ENCODE data around the gene DUSP18. TPM values are rescaled to one million over a fixed set of nuclear protein-coding genes. Genes with fewer than 3 reads are reported as not detected.
"Not testable (repeated sequence)": the region's sequence is repeated elsewhere in the genome, so short reads cannot be mapped to it uniquely, and the experiment has no call there.

The DUSP18 gene
- polyA plus RNA-seq: 1 to 10 TPM; 4.3 to 9.4 (median 7.7) TPM
- long read RNA-seq, donor 1, partial matches to known transcripts: 0 of 6 reads
- long read RNA-seq, donor 1, other reads (novel, unspliced or antisense): 0 of 6 reads
- long read RNA-seq, donor 2, partial matches to known transcripts: 0 of 1 reads
- long read RNA-seq, donor 2, other reads (novel, unspliced or antisense): 0 of 1 reads
- long read RNA-seq, donor 3, partial matches to known transcripts: 0 of 1 reads
- long read RNA-seq, donor 3, other reads (novel, unspliced or antisense): 0 of 1 reads
- long read RNA-seq, donor 4: 0 reads
- long read RNA-seq, donor 5: 0 reads
- long read RNA-seq, donor 6, partial matches to known transcripts: 0 of 2 reads
- long read RNA-seq, donor 6, other reads (novel, unspliced or antisense): 0 of 2 reads
- long read RNA-seq, donor 7, partial matches to known transcripts: 0 of 1 reads
- long read RNA-seq, donor 7, other reads (novel, unspliced or antisense): 0 of 1 reads
- long read RNA-seq, donor 8: 0 reads
- long read RNA-seq, donor 9, partial matches to known transcripts: 0 of 3 reads
- long read RNA-seq, donor 9, other reads (novel, unspliced or antisense): 0 of 3 reads
- long read RNA-seq, donor 10, partial matches to known transcripts: 0 of 4 reads
- long read RNA-seq, donor 10, other reads (novel, unspliced or antisense): 0 of 4 reads

DNA sequence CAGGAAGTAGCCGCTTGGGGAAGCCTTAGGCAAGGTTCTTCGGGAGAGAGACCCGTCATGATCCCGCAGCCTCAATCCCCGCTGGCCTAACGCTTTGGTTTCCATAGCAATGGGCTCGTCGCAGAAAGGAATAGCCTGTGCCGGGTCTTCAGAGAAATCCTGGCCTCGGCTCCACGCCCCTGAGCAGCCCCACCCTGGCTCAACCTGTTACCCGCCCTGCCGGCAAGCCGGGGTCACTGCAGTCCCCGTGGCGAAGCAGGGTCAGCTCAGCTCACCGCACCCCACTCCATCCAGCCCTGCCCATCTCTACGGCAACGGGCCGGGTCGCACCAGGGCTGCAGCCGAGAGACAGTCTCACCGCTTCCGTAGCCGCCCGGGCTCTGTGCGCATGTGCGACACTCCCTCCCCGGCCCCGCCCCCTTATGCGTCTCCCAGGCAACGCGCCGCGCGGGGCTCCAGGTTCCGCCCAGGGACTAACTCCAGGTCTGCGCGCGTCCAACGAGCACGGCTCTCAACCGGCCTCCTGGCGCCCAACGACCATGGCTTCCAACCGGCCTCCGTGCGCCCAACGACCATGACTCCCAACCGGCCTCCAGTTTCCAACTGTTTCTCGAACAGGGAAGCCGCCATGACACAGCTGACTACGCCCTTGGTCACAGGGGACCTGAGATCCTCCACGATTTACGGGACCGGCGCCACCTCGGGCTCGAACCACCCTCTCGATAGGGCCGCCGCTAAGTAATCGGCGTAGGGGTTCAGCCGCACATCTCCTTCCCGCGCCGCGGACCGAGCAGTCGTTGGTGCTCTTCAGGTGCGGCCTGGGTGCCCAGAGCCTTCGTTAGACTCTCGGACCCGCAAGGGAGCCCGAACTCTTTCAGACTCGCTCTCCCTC is at the start of gene DUSP18:
Gene DUSP18 (minus strand): TSS at position 382 of the 892 bp plus-strand sequence. CDS start 3,872 bp downstream, outside the sequence.
- FAIRE-seq: no peak
- peak within 1 kb of the TSS; percentile 85 to 94 (median 92) for H3K27ac ChIP-seq (ENCODE audit: low read depth in 1 of 3, low read length in 2 of 3)
- 0 to 1% (median 1%) methylated on average over 65 to 77 of the region's 77 CpGs for WGBS, 3 donors

GRCh38 chr22:30714062-30714461 is 46.4 kb upstream of the DUSP18 start:
- H3K36me3 ChIP-seq (ENCODE audit: control insufficient read depth in 3 of 3, insufficient read depth in 2 of 3, low read depth in 1 of 3, low read length in 3 of 3): no peaks in the 10 kb centered on the region
- H3K4me3 ChIP-seq (ENCODE audit: low read depth in 1 of 3, low read length in 3 of 3): no peak overlapping the region
- H3K27me3 ChIP-seq (ENCODE audit: control insufficient read depth in 3 of 3, insufficient read depth in 3 of 3, low read length in 3 of 3): no peaks in the 10 kb centered on the region
- 94 to 97% (median 96%) methylated on average over 2 of the region's 2 CpGs for WGBS, 3 donors
- DNase-seq (no peak), FAIRE-seq (no peak)
- H3K9me3 ChIP-seq (ENCODE audit: control insufficient read depth in 2 of 2, insufficient read depth in 1 of 2, low read depth in 1 of 2, low read length in 1 of 2): no peaks in the 10 kb centered on the region
- no peak overlapping the region for H3K27ac ChIP-seq (ENCODE audit: low read depth in 1 of 3, low read length in 2 of 3)
- no peaks in the 10 kb centered on the region for H3K4me1 ChIP-seq (ENCODE audit: control insufficient read depth in 3 of 3, insufficient read depth in 2 of 3, low read depth in 1 of 3, low read length in 2 of 3)

More for the DNA sequence above, at the start of gene DUSP18:
- peak within 1 kb of the TSS; percentile 61 to 73 (median 63) for H3K4me3 ChIP-seq (ENCODE audit: low read depth in 1 of 3, low read length in 3 of 3)
- no peaks in the 10 kb centered on the region for H3K27me3 ChIP-seq (ENCODE audit: control insufficient read depth in 3 of 3, insufficient read depth in 3 of 3, low read length in 3 of 3)
- peaks cover 4 to 20% (median 5%) of the 10 kb centered on the region in 3 donors for H3K36me3 ChIP-seq (ENCODE audit: control insufficient read depth in 3 of 3, insufficient read depth in 2 of 3, low read depth in 1 of 3, low read length in 3 of 3)
- H3K9me3 ChIP-seq (ENCODE audit: control insufficient read depth in 2 of 2, insufficient read depth in 1 of 2, low read depth in 1 of 2, low read length in 1 of 2): no peaks in the 10 kb centered on the region
- DNase-seq: peak; percentile 95 to 98
- H3K4me1 ChIP-seq (ENCODE audit: control insufficient read depth in 3 of 3, insufficient read depth in 2 of 3, low read depth in 1 of 3, low read length in 2 of 3): peaks cover 0 to 22% (median 8%) of the 10 kb centered on the region in 3 donors

DNA sequence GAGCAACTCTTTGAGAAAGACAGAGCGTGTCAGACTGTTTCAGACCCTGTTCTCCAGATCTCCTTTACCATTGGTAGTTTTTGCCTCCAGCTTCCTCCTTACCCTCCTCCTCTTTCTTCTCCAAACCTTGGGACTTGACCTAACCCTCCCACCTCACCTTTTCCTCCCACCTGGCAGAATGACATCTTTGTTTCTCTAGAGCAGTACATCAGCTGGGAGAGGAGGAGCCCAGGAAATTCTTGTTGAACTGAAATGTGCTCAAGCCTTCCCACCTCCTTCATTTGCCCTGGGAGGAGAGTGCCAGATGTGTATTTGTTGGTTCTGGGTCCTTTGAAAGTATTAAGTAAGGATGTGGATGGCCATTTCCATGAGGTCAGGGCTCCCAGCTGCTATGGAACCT is 44.4 kb upstream of the DUSP18 start:
- DNase-seq: no peak
- H3K27me3 ChIP-seq (ENCODE audit: control insufficient read depth in 3 of 3, insufficient read depth in 3 of 3, low read length in 3 of 3): no peaks in the 10 kb centered on the region
- FAIRE-seq: no peak
- H3K27ac ChIP-seq (ENCODE audit: low read depth in 1 of 3, low read length in 2 of 3): no peak overlapping the region
- WGBS, 3 donors: 91 to 100% (median 94%) methylated on average over 1 of the region's 1 CpG
- no peaks in the 10 kb centered on the region for H3K9me3 ChIP-seq (ENCODE audit: control insufficient read depth in 2 of 2, insufficient read depth in 1 of 2, low read depth in 1 of 2, low read length in 1 of 2)
- H3K4me3 ChIP-seq (ENCODE audit: low read depth in 1 of 3, low read length in 3 of 3): no peak overlapping the region
- no peaks in the 10 kb centered on the region for H3K4me1 ChIP-seq (ENCODE audit: control insufficient read depth in 3 of 3, insufficient read depth in 2 of 3, low read depth in 1 of 3, low read length in 2 of 3)
- H3K36me3 ChIP-seq (ENCODE audit: control insufficient read depth in 3 of 3, insufficient read depth in 2 of 3, low read depth in 1 of 3, low read length in 3 of 3): no peaks in the 10 kb centered on the region

GRCh38 chr22:30709980-30710379 is 42.3 kb upstream of the DUSP18 start:
- H3K4me1 ChIP-seq (ENCODE audit: control insufficient read depth in 3 of 3, insufficient read depth in 2 of 3, low read depth in 1 of 3, low read length in 2 of 3); FAIRE-seq; H3K9me3 ChIP-seq (ENCODE audit: control insufficient read depth in 2 of 2, insufficient read depth in 1 of 2, low read depth in 1 of 2, low read length in 1 of 2); H3K27me3 ChIP-seq (ENCODE audit: control insufficient read depth in 3 of 3, insufficient read depth in 3 of 3, low read length in 3 of 3); H3K4me3 ChIP-seq (ENCODE audit: low read depth in 1 of 3, low read length in 3 of 3); H3K36me3 ChIP-seq (ENCODE audit: control insufficient read depth in 3 of 3, insufficient read depth in 2 of 3, low read depth in 1 of 3, low read length in 3 of 3); H3K27ac ChIP-seq (ENCODE audit: low read depth in 1 of 3, low read length in 2 of 3); DNase-seq: not testable (repeated sequence)
- 58 to 91% (median 77%) methylated on average over 6 of the region's 6 CpGs for WGBS, 3 donors

GRCh38 chr22:30705710-30706651 is 38.3 kb upstream of the DUSP18 start:
- no peaks in the 10 kb centered on the region for H3K27me3 ChIP-seq (ENCODE audit: control insufficient read depth in 3 of 3, insufficient read depth in 3 of 3, low read length in 3 of 3)
- no peaks in the 10 kb centered on the region for H3K36me3 ChIP-seq (ENCODE audit: control insufficient read depth in 3 of 3, insufficient read depth in 2 of 3, low read depth in 1 of 3, low read length in 3 of 3)
- no peak overlapping the region for H3K4me3 ChIP-seq (ENCODE audit: low read depth in 1 of 3, low read length in 3 of 3)
- DNase-seq (no peak), FAIRE-seq (no peak)
- 49 to 58% (median 53%) methylated on average over 11 of the region's 11 CpGs for WGBS, 3 donors
- no peaks in the 10 kb centered on the region for H3K4me1 ChIP-seq (ENCODE audit: control insufficient read depth in 3 of 3, insufficient read depth in 2 of 3, low read depth in 1 of 3, low read length in 2 of 3)
- H3K27ac ChIP-seq (ENCODE audit: low read depth in 1 of 3, low read length in 2 of 3): peak overlapping the region in 1 of 3 donors; percentile 54
- H3K9me3 ChIP-seq (ENCODE audit: control insufficient read depth in 2 of 2, insufficient read depth in 1 of 2, low read depth in 1 of 2, low read length in 1 of 2): no peaks in the 10 kb centered on the region

DNA sequence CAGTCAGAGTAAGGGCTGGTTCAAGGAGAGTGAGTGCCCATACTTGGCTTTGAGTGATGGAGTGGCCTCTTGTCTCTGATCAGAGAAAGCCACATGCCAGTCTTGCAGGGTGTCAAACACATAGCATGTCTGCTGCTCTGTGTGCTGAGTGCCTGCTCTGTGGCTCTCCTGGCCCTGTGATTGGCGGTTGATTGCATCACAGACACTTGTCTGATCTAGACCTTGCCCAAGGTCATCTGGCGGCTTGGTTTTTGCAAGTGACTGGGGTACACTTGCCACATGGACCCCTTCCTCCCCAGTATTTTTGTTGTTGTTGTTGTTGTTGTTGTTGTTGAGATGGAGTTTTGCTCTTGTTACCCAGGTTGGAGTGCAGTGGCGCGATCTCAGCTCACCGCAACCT is 37.3 kb upstream of the DUSP18 start:
- Histone ChIP-seq H3K27ac (ENCODE audit: low read depth in 1 of 3, low read length in 2 of 3) (no peak overlapping the region), H3K9me3 (ENCODE audit: control insufficient read depth in 2 of 2, insufficient read depth in 1 of 2, low read depth in 1 of 2, low read length in 1 of 2) (no peaks in the 10 kb centered on the region), H3K36me3 (ENCODE audit: control insufficient read depth in 3 of 3, insufficient read depth in 2 of 3, low read depth in 1 of 3, low read length in 3 of 3) (no peaks in the 10 kb centered on the region), H3K27me3 (ENCODE audit: control insufficient read depth in 3 of 3, insufficient read depth in 3 of 3, low read length in 3 of 3) (no peaks in the 10 kb centered on the region), H3K4me3 (ENCODE audit: low read depth in 1 of 3, low read length in 3 of 3) (no peak overlapping the region), H3K4me1 (ENCODE audit: control insufficient read depth in 3 of 3, insufficient read depth in 2 of 3, low read depth in 1 of 3, low read length in 2 of 3) (no peaks in the 10 kb centered on the region)
- DNase-seq (no peak), FAIRE-seq (no peak)
- WGBS, 3 donors: 84 to 93% (median 92%) methylated on average over 5 of the region's 5 CpGs

DNA sequence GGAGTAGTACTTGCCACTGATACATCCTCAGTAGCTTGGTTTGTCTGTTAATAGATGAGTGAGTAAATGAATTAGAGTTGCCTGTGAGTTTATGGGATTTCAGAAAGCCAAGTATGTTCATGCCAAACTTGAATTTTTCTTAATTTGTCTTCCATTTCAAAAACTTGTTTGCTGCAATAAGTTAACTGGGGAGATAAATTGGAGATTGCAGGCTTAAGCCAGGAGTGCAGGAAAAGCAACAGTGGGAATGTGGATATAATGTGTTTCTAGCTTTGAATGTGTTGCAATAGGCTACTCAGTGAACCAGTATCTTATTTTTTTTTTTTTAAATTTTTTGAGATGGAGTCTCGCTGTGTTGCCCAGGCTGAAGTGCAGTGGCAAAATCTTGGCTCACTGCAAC is 35.2 kb upstream of the DUSP18 start:
- H3K36me3 ChIP-seq (ENCODE audit: control insufficient read depth in 3 of 3, insufficient read depth in 2 of 3, low read depth in 1 of 3, low read length in 3 of 3): no peaks in the 10 kb centered on the region
- no peaks in the 10 kb centered on the region for H3K9me3 ChIP-seq (ENCODE audit: control insufficient read depth in 2 of 2, insufficient read depth in 1 of 2, low read depth in 1 of 2, low read length in 1 of 2)
- no peak for DNase-seq
- no peaks in the 10 kb centered on the region for H3K4me1 ChIP-seq (ENCODE audit: control insufficient read depth in 3 of 3, insufficient read depth in 2 of 3, low read depth in 1 of 3, low read length in 2 of 3)
- H3K27ac ChIP-seq (ENCODE audit: low read depth in 1 of 3, low read length in 2 of 3): no peak overlapping the region
- no peaks in the 10 kb centered on the region for H3K27me3 ChIP-seq (ENCODE audit: control insufficient read depth in 3 of 3, insufficient read depth in 3 of 3, low read length in 3 of 3)
- no peak overlapping the region for H3K4me3 ChIP-seq (ENCODE audit: low read depth in 1 of 3, low read length in 3 of 3)
- no peak for FAIRE-seq
- 98 to 100% (median 100%) methylated on average over 1 of the region's 1 CpG for WGBS, 3 donors
